HL-60 (cell line): ENCODE results near the gene IL31.
A peak's percentile ranks its signal among the peaks of the same experiment; 100 is the strongest.
"Not testable (repeated sequence)": the region's sequence is repeated elsewhere in the genome, so short reads cannot be mapped to it uniquely, and the experiment has no call there.

ENCODE experiments used
- DNase-seq, 2 experiments: peaks; one replicate each; pipeline ENCODE4 v3.0.0-alpha.2; 2010 to 2020; ENCODE audit warnings: low read depth in 1 of 2, low spot score in 1 of 2
- H3K27ac ChIP-seq: fragments of 250-450 bp; sonication (Bioruptor Pico); replicated peaks from 2 replicates; pipeline ENCODE4 v1.5.1; 2020; ENCODE audit warnings: mild to moderate bottlenecking, moderate library complexity
- H3K27me3 ChIP-seq: fragments of 250-450 bp; sonication (Bioruptor Pico); 2 replicates; pipeline ENCODE4 v1.5.1; 2021; ENCODE audit warnings: mild to moderate bottlenecking, moderate library complexity; ENCODE audit not compliant: insufficient read depth, poor library complexity, severe bottlenecking
- H3K4me3 ChIP-seq: replicated peaks from 2 replicates; pipeline ENCODE4 v1.5.1; 2011; ENCODE audit warnings: mild to moderate bottlenecking, control low read depth, low read length; ENCODE audit not compliant: insufficient read depth
- CTCF ChIP-seq: IDR thresholded peaks from one replicate; pipeline ENCODE4 v1.5.1; 2011; ENCODE audit warnings: low read length, control low read depth, inconsistent platforms; ENCODE audit not compliant: insufficient read depth
- GABPA ChIP-seq: IDR thresholded peaks from 2 replicates; pipeline ENCODE4 v1.6.1; 2012; ENCODE audit warnings: low read depth
- POLR2AphosphoS5 ChIP-seq: IDR thresholded peaks from 2 replicates; pipeline ENCODE4 v1.6.1; 2012; ENCODE audit warnings: low read depth
- REST ChIP-seq: IDR thresholded peaks from 2 replicates; pipeline ENCODE4 v1.6.1; 2012; ENCODE audit warnings: low read depth; ENCODE audit not compliant: insufficient replicate concordance
- SPI1 ChIP-seq: IDR thresholded peaks from 2 replicates; pipeline ENCODE4 v1.6.1; 2012; ENCODE audit warnings: low read depth, mild to moderate bottlenecking, borderline replicate concordance

Gene IL31

GRCh38 chr12:122205053-122205925 is 31.3 kb upstream of the IL31 start:
- Histone ChIP-seq H3K27me3 (peaks cover 28% of the 10 kb centered on the region), H3K4me3 (no peak overlapping the region), H3K27ac (no peak overlapping the region)
- TF ChIP-seq SPI1 (no peak), GABPA (0 out of 2 replicates have a peak, but pooled peaks have one; percentile 30)
- no peak for DNase-seq

GRCh38 chr12:122204167-122205052 is 30.4 kb upstream of the IL31 start:
- DNase-seq, result no peak
- Histone ChIP-seq H3K27me3 (peaks cover 28% of the 10 kb centered on the region), H3K4me3 (peak overlapping the region; percentile 4; the same call in 1 of the 2 replicates), H3K27ac (no peak overlapping the region)
- TF ChIP-seq POLR2AphosphoS5 (no peak), GABPA (no peak), CTCF (no peak), SPI1 (no peak), REST (no peak)

GRCh38 chr12:122203301-122204166 is 29.5 kb upstream of the IL31 start, which contains the start of gene B3GNT4:
Gene B3GNT4 (plus strand): TSS chr12:122203709. CDS start chr12:122204619, 910 bp downstream.
- Histone ChIP-seq H3K27me3 (peaks cover 28% of the 10 kb centered on the region), H3K4me3 (peak within 1 kb of the TSS; percentile 35), H3K27ac (no peak within 1 kb of the TSS)
- TF ChIP-seq POLR2AphosphoS5 (no peak), CTCF (no peak), SPI1 (no peak), GABPA (no peak), REST (no peak)
- DNase-seq, result no peak

- peaks cover 28% of the 10 kb centered on the region for H3K27me3 ChIP-seq
- DNase-seq, H3K27ac ChIP-seq, H3K4me3 ChIP-seq: not testable (repeated sequence)
These were observed 28.8 kb upstream of the IL31 start for GRCh38 chr12:122202811-122203210.
